Retinal pigment epithelial cell (primary cell): Measurements from ENCODE around the gene CCND3.

Experiments
- DNase-seq: peaks from one replicate; pipeline ENCODE4 v3.0.0-alpha.2; 2010; ENCODE audit warnings: low read depth
- H3K4me3 ChIP-seq: 2 replicates; pipeline ENCODE4 v1.5.1; 2011; ENCODE audit warnings: mild to moderate bottlenecking, low read length, control low read depth, moderate library complexity
- TF ChIP-seq, protein P1 (sequence below): conservative IDR thresholded peaks from 2 replicates; pipeline ENCODE4 v1.5.1; 2011; ENCODE audit warnings: low read depth, low read length, control low read depth, inconsistent platforms

Gene CCND3

GRCh38 chr6:41972826-41973225 lies 31.2 kb upstream of the CCND3 start:
- no peak overlapping the region for H3K4me3 ChIP-seq

GRCh38 chr6:41970436-41970846 lies 28.8 kb upstream of the CCND3 start:
- H3K4me3 ChIP-seq: no peak overlapping the region
- TF ChIP-seq, protein P1, sequence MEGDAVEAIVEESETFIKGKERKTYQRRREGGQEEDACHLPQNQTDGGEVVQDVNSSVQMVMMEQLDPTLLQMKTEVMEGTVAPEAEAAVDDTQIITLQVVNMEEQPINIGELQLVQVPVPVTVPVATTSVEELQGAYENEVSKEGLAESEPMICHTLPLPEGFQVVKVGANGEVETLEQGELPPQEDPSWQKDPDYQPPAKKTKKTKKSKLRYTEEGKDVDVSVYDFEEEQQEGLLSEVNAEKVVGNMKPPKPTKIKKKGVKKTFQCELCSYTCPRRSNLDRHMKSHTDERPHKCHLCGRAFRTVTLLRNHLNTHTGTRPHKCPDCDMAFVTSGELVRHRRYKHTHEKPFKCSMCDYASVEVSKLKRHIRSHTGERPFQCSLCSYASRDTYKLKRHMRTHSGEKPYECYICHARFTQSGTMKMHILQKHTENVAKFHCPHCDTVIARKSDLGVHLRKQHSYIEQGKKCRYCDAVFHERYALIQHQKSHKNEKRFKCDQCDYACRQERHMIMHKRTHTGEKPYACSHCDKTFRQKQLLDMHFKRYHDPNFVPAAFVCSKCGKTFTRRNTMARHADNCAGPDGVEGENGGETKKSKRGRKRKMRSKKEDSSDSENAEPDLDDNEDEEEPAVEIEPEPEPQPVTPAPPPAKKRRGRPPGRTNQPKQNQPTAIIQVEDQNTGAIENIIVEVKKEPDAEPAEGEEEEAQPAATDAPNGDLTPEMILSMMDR: no peak
- no peak for DNase-seq

More at GRCh38 chr6:41972826-41973225, 31.2 kb upstream of the CCND3 start:
- TF ChIP-seq, protein P1: no peak
- DNase-seq: no peak

GRCh38 chr6:41967312-41968287 lies 26.0 kb upstream of the CCND3 start:
- DNase-seq: no peak
- TF ChIP-seq, protein P1: no peak
- no peak overlapping the region for H3K4me3 ChIP-seq

DNA sequence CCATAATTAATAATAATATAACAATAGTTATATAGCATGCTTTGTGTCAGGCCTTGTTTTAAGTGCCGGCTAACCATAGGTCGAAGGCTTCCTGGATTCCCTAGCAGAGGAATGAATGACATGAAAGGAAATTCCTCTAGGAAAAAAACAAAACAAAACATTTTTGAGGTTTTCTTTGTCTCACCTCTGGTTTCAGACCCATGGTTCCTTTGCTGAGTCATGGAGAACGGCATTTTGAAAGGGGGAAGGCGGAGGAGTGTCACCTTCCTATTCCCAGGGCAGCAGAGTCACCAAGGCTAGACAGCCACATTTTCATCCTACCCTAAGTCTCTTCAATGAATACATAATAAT lies 25.3 kb upstream of the CCND3 start:
- H3K4me3 ChIP-seq: no peak overlapping the region
- no peak for DNase-seq
- TF ChIP-seq, protein P1: no peak

DNA sequence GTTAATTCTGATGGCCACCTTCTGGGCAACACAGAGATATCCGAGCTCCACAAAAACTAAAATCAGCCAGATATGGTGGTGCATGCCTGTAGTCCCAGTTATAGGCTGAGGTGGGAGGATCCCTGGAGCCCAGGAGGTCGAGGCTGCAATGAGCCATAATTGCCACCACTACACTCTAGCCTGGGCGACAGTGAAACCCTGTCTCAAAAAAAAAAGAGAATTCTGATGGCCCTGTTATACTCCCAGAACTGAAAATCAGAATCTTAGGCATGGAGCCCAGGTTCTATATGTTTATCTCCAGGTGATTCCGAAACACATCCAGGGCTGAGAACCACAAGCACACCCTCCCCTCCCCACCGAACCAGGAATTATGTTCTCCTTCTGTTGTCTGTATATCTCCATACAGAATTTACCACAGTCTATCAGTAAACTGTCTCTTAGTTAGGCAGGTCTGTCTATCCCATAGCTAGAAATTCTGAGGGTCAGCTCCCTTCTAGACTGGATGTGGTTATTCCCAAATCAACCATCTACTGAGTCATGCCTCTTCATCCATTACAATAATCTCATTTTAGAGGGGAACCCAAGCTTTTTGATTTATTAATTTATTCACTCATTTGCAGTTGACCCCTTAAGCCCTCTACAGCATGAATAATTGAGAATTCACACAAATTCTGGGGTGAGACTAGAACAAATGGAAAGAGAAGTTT lies 24.8 kb upstream of the CCND3 start:
- no peak for DNase-seq
- TF ChIP-seq, protein P1: no peak

DNA sequence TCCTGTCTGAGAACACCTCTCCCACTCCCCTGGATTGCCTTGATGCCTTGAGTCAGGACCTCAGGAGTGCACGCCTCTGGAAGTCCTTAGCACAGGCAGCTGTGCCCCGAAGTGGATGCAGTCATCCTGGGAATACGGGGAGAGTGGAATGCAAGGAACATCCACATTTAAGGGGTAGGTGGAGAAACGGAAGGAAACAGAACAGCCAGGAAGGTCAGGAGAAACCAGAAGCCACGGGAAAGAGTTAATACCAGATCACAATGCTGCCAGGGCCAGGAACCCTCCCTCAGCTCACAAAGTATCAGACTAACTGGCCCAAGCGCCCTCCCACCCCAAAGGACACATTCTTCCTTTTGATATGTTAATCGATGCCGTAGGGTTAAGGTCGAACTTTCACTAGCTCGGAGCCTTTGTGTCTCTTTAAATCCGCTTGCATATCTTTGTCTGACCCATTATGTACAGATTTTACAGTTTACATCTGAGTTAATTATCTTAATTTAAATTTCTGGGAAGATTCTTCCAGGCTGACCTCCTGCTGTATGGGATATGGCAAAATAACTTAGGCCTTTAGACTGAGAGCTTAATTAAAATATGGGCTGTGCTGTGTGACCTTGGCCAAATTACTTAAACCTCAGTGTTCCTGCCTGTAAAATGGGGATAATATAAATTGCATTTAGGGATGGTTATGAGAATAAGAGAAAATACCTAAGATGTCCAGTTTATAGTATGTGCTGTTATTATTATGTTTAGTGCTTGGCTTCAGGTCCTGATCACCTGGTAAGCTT lies 24.0 kb upstream of the CCND3 start:
- H3K4me3 ChIP-seq: no peak overlapping the region
- TF ChIP-seq, protein P1: no peak
- DNase-seq: no peak

More for the DNA sequence above, 24.8 kb upstream of the CCND3 start:
- H3K4me3 ChIP-seq: no peak overlapping the region
